CD4-positive, alpha-beta T cell treated with Interleukin-10 for 1 hour (primary cell): ENCODE data around the gene UBXN1.
"Not testable (repeated sequence)": the region's sequence is repeated elsewhere in the genome, so short reads cannot be mapped to it uniquely, and the experiment has no call there.

ENCODE experiments used
- DNase-seq: peaks from one replicate; pipeline ENCODE4 v3.0.0-alpha.2; 2020

Gene UBXN1

GRCh38 chr11:62669420-62670161 is 9.3 kb downstream of the UBXN1 start:
- no peak for DNase-seq

- no peak for DNase-seq
Observed at GRCh38 chr11:62667460-62667859, 11.4 kb downstream of the UBXN1 start.

GRCh38 chr11:62666259-62666926 is 12.5 kb downstream of the UBXN1 start:
- DNase-seq = no peak

- peak; percentile 71 for DNase-seq
Observed at GRCh38 chr11:62665599-62666258, 13.1 kb downstream of the UBXN1 start.

- DNase-seq = peak; percentile 97
Observed at GRCh38 chr11:62665075-62665598, 13.7 kb downstream of the UBXN1 start, which contains the start of the genes C11orf98 and CSKMT. Gene C11orf98, minus strand, starts transcription at chr11:62665210. Its CDS starts 41 bp downstream, at chr11:62665169. Gene CSKMT, plus strand, starts transcription at chr11:62665312. Its CDS starts 568 bp downstream, at chr11:62665880.

GRCh38 chr11:62664405-62665074 is 14.3 kb downstream of the UBXN1 start:
- peak; percentile 62 for DNase-seq

GRCh38 chr11:62656796-62657429 is 22.0 kb downstream of the UBXN1 start:
- no peak for DNase-seq

- no peak for DNase-seq
Observed at GRCh38 chr11:62654297-62654696, 24.6 kb downstream of the UBXN1 start.

GRCh38 chr11:62652161-62653006 is 26.5 kb downstream of the UBXN1 start:
- peak; percentile 75 for DNase-seq

GRCh38 chr11:62650283-62650682 is 28.6 kb downstream of the UBXN1 start:
- not testable (repeated sequence) for DNase-seq

GRCh38 chr11:62649486-62649885 is 29.4 kb downstream of the UBXN1 start:
- DNase-seq = no peak

- no peak for DNase-seq
Observed at GRCh38 chr11:62648967-62649364, 29.9 kb downstream of the UBXN1 start.

GRCh38 chr11:62648185-62648966 is 30.5 kb downstream of the UBXN1 start:
- DNase-seq = no peak

- DNase-seq = no peak
Observed at GRCh38 chr11:62647609-62648005, 31.3 kb downstream of the UBXN1 start.

GRCh38 chr11:62646825-62647608 is 31.9 kb downstream of the UBXN1 start:
- DNase-seq = no peak

- peak; percentile 99 for DNase-seq
Observed at GRCh38 chr11:62645946-62646824, 32.7 kb downstream of the UBXN1 start, which contains the start of gene GANAB. Gene GANAB, minus strand, starts transcription at chr11:62646613. Its CDS starts 14 bp downstream, at chr11:62646599.

GRCh38 chr11:62645671-62645945 is 33.3 kb downstream of the UBXN1 start:
- DNase-seq = no peak

- no peak for DNase-seq
Observed at GRCh38 chr11:62644220-62644619, 34.7 kb downstream of the UBXN1 start.

GRCh38 chr11:62632492-62632891 is 46.4 kb downstream of the UBXN1 start:
- no peak for DNase-seq
